Measurements from ENCODE around the gene ZNF784.

Gene ZNF784

DNA sequence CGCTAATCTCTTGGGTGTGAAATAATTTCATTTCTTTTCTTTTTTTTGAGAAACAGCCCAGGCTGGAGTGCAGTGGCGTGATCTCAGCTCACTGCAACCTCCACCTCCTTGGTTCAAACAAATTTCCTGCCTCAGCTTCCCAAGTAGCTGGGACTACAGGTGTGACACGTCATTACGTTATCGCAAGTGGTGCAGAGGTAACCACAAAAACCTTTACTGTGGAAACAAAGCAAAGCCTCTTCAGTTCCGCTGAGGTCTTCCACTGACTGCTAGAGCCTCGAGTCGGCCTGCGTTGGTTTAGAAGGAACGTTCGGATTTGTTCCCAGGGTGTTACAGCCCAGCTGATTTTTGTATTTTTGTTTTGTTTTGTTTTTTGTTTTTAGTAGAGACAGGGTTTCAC is 2.0 kb upstream of the ZNF784 start:
- TF ChIP-seq GLIS3 (CRISPR knock-in tag; IDR thresholded peaks at IDR 0.05) (no peak), TCF4 (CRISPR knock-in tag; IDR thresholded peaks at IDR 0.05; ENCODE audit: borderline replicate concordance) (no peak), ZNF8 (CRISPR knock-in tag; IDR thresholded peaks at IDR 0.05) (no peak)
- TF ChIP-seq, protein P1, sequence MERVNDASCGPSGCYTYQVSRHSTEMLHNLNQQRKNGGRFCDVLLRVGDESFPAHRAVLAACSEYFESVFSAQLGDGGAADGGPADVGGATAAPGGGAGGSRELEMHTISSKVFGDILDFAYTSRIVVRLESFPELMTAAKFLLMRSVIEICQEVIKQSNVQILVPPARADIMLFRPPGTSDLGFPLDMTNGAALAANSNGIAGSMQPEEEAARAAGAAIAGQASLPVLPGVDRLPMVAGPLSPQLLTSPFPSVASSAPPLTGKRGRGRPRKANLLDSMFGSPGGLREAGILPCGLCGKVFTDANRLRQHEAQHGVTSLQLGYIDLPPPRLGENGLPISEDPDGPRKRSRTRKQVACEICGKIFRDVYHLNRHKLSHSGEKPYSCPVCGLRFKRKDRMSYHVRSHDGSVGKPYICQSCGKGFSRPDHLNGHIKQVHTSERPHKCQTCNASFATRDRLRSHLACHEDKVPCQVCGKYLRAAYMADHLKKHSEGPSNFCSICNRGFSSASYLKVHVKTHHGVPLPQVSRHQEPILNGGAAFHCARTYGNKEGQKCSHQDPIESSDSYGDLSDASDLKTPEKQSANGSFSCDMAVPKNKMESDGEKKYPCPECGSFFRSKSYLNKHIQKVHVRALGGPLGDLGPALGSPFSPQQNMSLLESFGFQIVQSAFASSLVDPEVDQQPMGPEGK (CRISPR knock-in tag; IDR thresholded peaks at IDR 0.05; ENCODE audit: borderline replicate concordance) = no peak
- no peak for ATAC-seq

DNA sequence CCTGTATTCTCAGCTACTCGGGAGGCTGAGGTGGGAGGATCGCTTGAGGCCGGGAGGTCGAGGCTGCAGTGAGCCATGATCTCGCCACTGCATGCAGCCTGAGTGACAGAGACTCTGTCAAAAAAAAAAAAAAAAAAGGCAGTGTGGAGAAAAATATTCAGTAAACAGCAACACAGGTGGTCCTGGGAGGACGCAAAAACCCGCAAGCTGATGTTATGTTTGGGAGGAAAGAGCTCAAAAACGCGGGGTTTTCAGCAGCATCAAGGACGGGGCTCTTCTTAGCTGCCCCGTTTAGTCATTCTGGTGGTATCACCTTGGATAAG is 599 bp upstream of the ZNF784 start:
- ATAC-seq = no peak
- no peak for TF ChIP-seq OSR1 (CRISPR knock-in tag; IDR thresholded peaks at IDR 0.05)
- TF ChIP-seq ZNF70 (CRISPR knock-in tag; IDR thresholded peaks at IDR 0.05) = no peak
- no peak for TF ChIP-seq ARNTL (CRISPR knock-in tag; IDR thresholded peaks at IDR 0.05; ENCODE audit: borderline replicate concordance, low read depth)
- TF ChIP-seq, protein P2, sequence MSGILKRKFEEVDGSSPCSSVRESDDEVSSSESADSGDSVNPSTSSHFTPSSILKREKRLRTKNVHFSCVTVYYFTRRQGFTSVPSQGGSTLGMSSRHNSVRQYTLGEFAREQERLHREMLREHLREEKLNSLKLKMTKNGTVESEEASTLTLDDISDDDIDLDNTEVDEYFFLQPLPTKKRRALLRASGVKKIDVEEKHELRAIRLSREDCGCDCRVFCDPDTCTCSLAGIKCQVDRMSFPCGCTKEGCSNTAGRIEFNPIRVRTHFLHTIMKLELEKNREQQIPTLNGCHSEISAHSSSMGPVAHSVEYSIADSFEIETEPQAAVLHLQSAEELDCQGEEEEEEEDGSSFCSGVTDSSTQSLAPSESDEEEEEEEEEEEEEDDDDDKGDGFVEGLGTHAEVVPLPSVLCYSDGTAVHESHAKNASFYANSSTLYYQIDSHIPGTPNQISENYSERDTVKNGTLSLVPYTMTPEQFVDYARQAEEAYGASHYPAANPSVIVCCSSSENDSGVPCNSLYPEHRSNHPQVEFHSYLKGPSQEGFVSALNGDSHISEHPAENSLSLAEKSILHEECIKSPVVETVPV (CRISPR knock-in tag; IDR thresholded peaks at IDR 0.05) = no peak
- TF ChIP-seq RARB (CRISPR knock-in tag; IDR thresholded peaks at IDR 0.05) = no peak
- TF ChIP-seq, protein P1 (CRISPR knock-in tag; IDR thresholded peaks at IDR 0.05; ENCODE audit: borderline replicate concordance) = no peak
- TF ChIP-seq, protein P3, sequence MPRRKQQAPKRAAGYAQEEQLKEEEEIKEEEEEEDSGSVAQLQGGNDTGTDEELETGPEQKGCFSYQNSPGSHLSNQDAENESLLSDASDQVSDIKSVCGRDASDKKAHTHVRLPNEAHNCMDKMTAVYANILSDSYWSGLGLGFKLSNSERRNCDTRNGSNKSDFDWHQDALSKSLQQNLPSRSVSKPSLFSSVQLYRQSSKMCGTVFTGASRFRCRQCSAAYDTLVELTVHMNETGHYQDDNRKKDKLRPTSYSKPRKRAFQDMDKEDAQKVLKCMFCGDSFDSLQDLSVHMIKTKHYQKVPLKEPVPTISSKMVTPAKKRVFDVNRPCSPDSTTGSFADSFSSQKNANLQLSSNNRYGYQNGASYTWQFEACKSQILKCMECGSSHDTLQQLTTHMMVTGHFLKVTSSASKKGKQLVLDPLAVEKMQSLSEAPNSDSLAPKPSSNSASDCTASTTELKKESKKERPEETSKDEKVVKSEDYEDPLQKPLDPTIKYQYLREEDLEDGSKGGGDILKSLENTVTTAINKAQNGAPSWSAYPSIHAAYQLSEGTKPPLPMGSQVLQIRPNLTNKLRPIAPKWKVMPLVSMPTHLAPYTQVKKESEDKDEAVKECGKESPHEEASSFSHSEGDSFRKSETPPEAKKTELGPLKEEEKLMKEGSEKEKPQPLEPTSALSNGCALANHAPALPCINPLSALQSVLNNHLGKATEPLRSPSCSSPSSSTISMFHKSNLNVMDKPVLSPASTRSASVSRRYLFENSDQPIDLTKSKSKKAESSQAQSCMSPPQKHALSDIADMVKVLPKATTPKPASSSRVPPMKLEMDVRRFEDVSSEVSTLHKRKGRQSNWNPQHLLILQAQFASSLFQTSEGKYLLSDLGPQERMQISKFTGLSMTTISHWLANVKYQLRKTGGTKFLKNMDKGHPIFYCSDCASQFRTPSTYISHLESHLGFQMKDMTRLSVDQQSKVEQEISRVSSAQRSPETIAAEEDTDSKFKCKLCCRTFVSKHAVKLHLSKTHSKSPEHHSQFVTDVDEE (CRISPR knock-in tag; IDR thresholded peaks at IDR 0.05) = no peak

DNA sequence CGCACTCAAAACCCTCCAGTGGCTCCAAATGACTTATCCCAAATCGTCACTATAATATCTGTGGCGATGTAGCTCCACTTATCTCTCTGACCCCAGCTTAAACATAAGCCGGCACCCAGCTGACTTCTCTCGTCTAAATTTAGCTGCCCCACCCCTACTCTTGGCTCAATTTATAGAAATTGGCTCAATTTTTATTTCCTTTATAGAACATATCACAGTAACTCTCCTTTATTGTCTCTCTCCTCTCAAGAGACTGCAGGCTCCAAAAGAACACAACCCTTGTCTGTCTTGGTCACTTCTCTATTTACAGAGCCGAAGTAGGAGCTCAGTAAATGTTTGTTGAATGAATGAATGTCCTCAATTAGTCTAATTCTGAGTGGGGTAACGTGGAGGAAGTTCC is 805 bp downstream of the ZNF784 start:
- no peak for TF ChIP-seq ISL1 (CRISPR knock-in tag; IDR thresholded peaks at IDR 0.05)
- TF ChIP-seq, protein P1 (CRISPR knock-in tag; IDR thresholded peaks at IDR 0.05; ENCODE audit: borderline replicate concordance) = no peak
- TF ChIP-seq, protein P3 (CRISPR knock-in tag; IDR thresholded peaks at IDR 0.05) = no peak
- no peak for TF ChIP-seq CSDC2 (CRISPR knock-in tag; IDR thresholded peaks at IDR 0.05)
- TF ChIP-seq ZNF8 (CRISPR knock-in tag; IDR thresholded peaks at IDR 0.05) = no peak
- TF ChIP-seq, protein P4, sequence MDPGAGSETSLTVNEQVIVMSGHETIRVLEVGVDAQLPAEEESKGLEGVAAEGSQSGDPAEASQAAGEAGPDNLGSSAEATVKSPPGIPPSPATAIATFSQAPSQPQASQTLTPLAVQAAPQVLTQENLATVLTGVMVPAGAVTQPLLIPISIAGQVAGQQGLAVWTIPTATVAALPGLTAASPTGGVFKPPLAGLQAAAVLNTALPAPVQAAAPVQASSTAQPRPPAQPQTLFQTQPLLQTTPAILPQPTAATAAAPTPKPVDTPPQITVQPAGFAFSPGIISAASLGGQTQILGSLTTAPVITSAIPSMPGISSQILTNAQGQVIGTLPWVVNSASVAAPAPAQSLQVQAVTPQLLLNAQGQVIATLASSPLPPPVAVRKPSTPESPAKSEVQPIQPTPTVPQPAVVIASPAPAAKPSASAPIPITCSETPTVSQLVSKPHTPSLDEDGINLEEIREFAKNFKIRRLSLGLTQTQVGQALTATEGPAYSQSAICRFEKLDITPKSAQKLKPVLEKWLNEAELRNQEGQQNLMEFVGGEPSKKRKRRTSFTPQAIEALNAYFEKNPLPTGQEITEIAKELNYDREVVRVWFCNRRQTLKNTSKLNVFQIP (CRISPR knock-in tag; IDR thresholded peaks at IDR 0.05; ENCODE audit: borderline replicate concordance, low read depth) = no peak
- no peak for TF ChIP-seq ZFP30 (CRISPR knock-in tag; IDR thresholded peaks at IDR 0.05)
- no peak for TF ChIP-seq OSR1 (CRISPR knock-in tag; IDR thresholded peaks at IDR 0.05)
- TF ChIP-seq, protein P2 (CRISPR knock-in tag; IDR thresholded peaks at IDR 0.05) = no peak
- no peak for TF ChIP-seq ZNF70 (CRISPR knock-in tag; IDR thresholded peaks at IDR 0.05)
- no peak for TF ChIP-seq PPARA (CRISPR knock-in tag; IDR thresholded peaks at IDR 0.05; ENCODE audit: borderline replicate concordance)
- no peak for TF ChIP-seq ZNF565 (CRISPR knock-in tag; conservative IDR thresholded peaks at IDR 0.05; ENCODE audit: low read depth)
- no peak for TF ChIP-seq ESRRG (CRISPR knock-in tag; IDR thresholded peaks at IDR 0.05)
- no peak for TF ChIP-seq TCF4 (CRISPR knock-in tag; IDR thresholded peaks at IDR 0.05; ENCODE audit: borderline replicate concordance)
- no peak for TF ChIP-seq BACH2 (CRISPR knock-in tag; IDR thresholded peaks at IDR 0.05; ENCODE audit: borderline replicate concordance)
- ATAC-seq = no peak
